ENCODE measurements around the gene LMO1.
A peak's percentile ranks its signal among the peaks of the same experiment; 100 is the strongest.

LMO1 gene

GRCh38 chr11:8261291-8261690 is 2.4 kb downstream of the LMO1 start:
- TF ChIP-seq POLR2AphosphoS5 (IDR thresholded peaks at IDR 0.05; ENCODE audit: low read depth) (no peak), CTCF (IDR thresholded peaks at IDR 0.05; ENCODE audit: insufficient read depth, low read length) (no peak), GABPA (IDR thresholded peaks at IDR 0.05; ENCODE audit: low read depth) (no peak), REST (IDR thresholded peaks at IDR 0.05; ENCODE audit: insufficient replicate concordance, low read depth) (no peak), SPI1 (IDR thresholded peaks at IDR 0.05; ENCODE audit: borderline replicate concordance, low read depth) (no peak)
- Histone ChIP-seq H3K4me3 (replicated peaks; ENCODE audit: insufficient read depth, low read length) (no peak overlapping the region), H3K27ac (replicated peaks) (no peak overlapping the region), H3K27me3 (ENCODE audit: insufficient read depth, poor library complexity, severe bottlenecking) (peaks cover 42% of the 10 kb centered on the region)
- DNase-seq (ENCODE audit: low read depth in 1 of 2, low spot score in 1 of 2): no peak

- DNase-seq (ENCODE audit: low read depth in 1 of 2, low spot score in 1 of 2): no peak
- H3K27ac ChIP-seq (replicated peaks): no peak overlapping the region
- peaks cover 42% of the 10 kb centered on the region for H3K27me3 ChIP-seq (ENCODE audit: insufficient read depth, poor library complexity, severe bottlenecking)
- TF ChIP-seq CTCF (IDR thresholded peaks at IDR 0.05; ENCODE audit: insufficient read depth, low read length) (no peak), SPI1 (IDR thresholded peaks at IDR 0.05; ENCODE audit: borderline replicate concordance, low read depth) (no peak), POLR2AphosphoS5 (IDR thresholded peaks at IDR 0.05; ENCODE audit: low read depth) (no peak), REST (IDR thresholded peaks at IDR 0.05; ENCODE audit: insufficient replicate concordance, low read depth) (no peak), GABPA (IDR thresholded peaks at IDR 0.05; ENCODE audit: low read depth) (no peak)
- no peak overlapping the region for H3K4me3 ChIP-seq (replicated peaks; ENCODE audit: insufficient read depth, low read length)
These were observed 3.3 kb downstream of the LMO1 start for GRCh38 chr11:8260202-8260966.

GRCh38 chr11:8259306-8259959 is 4.2 kb downstream of the LMO1 start:
- DNase-seq (ENCODE audit: low read depth in 1 of 2, low spot score in 1 of 2): no peak
- Histone ChIP-seq H3K27me3 (ENCODE audit: insufficient read depth, poor library complexity, severe bottlenecking) (peaks cover 39% of the 10 kb centered on the region), H3K27ac (replicated peaks) (no peak overlapping the region), H3K4me3 (replicated peaks; ENCODE audit: insufficient read depth, low read length) (no peak overlapping the region)
- TF ChIP-seq GABPA (IDR thresholded peaks at IDR 0.05; ENCODE audit: low read depth): no peak
- TF ChIP-seq SPI1 (IDR thresholded peaks at IDR 0.05; ENCODE audit: borderline replicate concordance, low read depth): 0 out of 2 replicates have a peak, but pooled peaks have one; percentile 3
- TF ChIP-seq REST (IDR thresholded peaks at IDR 0.05; ENCODE audit: insufficient replicate concordance, low read depth): no peak

Measured in HL-60 (cell line).